Neuronal stem cell (in vitro differentiated cells): ENCODE results near the gene LCN9.
A peak's percentile ranks its signal among the peaks of the same experiment; 100 is the strongest.
"Not testable (repeated sequence)": the region's sequence is repeated elsewhere in the genome, so short reads cannot be mapped to it uniquely, and the experiment has no call there.

Experiments
- DNase-seq: peaks from one replicate; pipeline ENCODE4 v3.0.0-alpha.2; 2013; ENCODE audit warnings: low spot score
- H2AFZ ChIP-seq: one replicate; pipeline ENCODE4 v1.6.1; 2013; ENCODE audit warnings: mild to moderate bottlenecking, low read length, inconsistent platforms
- H2AK5ac ChIP-seq: 2 replicates; pipeline ENCODE4 v1.6.1; 2013; ENCODE audit warnings: low read depth, mild to moderate bottlenecking, inconsistent platforms, low read length, moderate library complexity, mixed read lengths
- H2BK120ac ChIP-seq: 2 replicates; pipeline ENCODE4 v1.6.1; 2013; ENCODE audit warnings: low read depth, mild to moderate bottlenecking, inconsistent platforms, low read length, moderate library complexity, mixed read lengths
- H2BK12ac ChIP-seq: one replicate; pipeline ENCODE4 v1.6.1; 2013; ENCODE audit warnings: low read length, inconsistent platforms
- H2BK15ac ChIP-seq: 2 replicates; pipeline ENCODE4 v1.6.1; 2013; ENCODE audit warnings: mild to moderate bottlenecking, low read length, inconsistent platforms, mixed read lengths
- H2BK5ac ChIP-seq: one replicate; pipeline ENCODE4 v1.6.1; 2013; ENCODE audit warnings: inconsistent platforms, mild to moderate bottlenecking, low read length, moderate library complexity
- H3K14ac ChIP-seq: one replicate; pipeline ENCODE4 v1.6.1; 2013; ENCODE audit warnings: low read length, inconsistent platforms
- H3K18ac ChIP-seq: 2 replicates; pipeline ENCODE4 v1.6.1; 2013; ENCODE audit warnings: low read length, inconsistent platforms
- H3K23ac ChIP-seq: 2 replicates; pipeline ENCODE4 v1.6.1; 2013; ENCODE audit warnings: low read depth, mild to moderate bottlenecking, mixed read lengths, low read length, inconsistent platforms; ENCODE audit not compliant: poor library complexity
- H3K27ac ChIP-seq: replicated peaks from 3 replicates; pipeline ENCODE4 v1.5.1; 2013; ENCODE audit warnings: low read length, inconsistent platforms
- H3K27me3 ChIP-seq, 3 experiments: 2 replicates each; pipeline ENCODE4 v1.6.1; 2013; ENCODE audit warnings: low read length in 3 of 3, mild to moderate bottlenecking in 2 of 3, inconsistent platforms in 1 of 3, low read depth in 1 of 3, mixed read lengths in 1 of 3, moderate library complexity in 1 of 3; ENCODE audit not compliant: control insufficient read depth in 3 of 3, insufficient read depth in 3 of 3
- H3K36me3 ChIP-seq, 2 donors: replicated peaks in 1 of 2; 2 replicates each; pipeline ENCODE4 v1.6.1; 2013; ENCODE audit warnings: low read length in 2 of 2; ENCODE audit not compliant: control insufficient read depth in 2 of 2, insufficient read depth in 2 of 2
- H3K4ac ChIP-seq: 2 replicates; pipeline ENCODE4 v1.6.1; 2013; ENCODE audit warnings: inconsistent platforms, mild to moderate bottlenecking, low read length, moderate library complexity
- H3K4me1 ChIP-seq, 2 donors: 1 replicate in 1 of 2; 2 replicates in 1 of 2; pipeline ENCODE4 v1.6.1; 2013; ENCODE audit warnings: low read length in 2 of 2, low read depth in 1 of 2; ENCODE audit not compliant: control insufficient read depth in 2 of 2, insufficient read depth in 1 of 2
- H3K4me2 ChIP-seq: one replicate; pipeline ENCODE4 v1.6.1; 2013; ENCODE audit warnings: mild to moderate bottlenecking, low read length, inconsistent platforms; ENCODE audit not compliant: insufficient read depth, poor library complexity, severe bottlenecking
- H3K4me3 ChIP-seq, 2 donors: 2 replicates each; pipeline ENCODE4 v1.5.1; 2013; ENCODE audit warnings: low read length in 2 of 2, mild to moderate bottlenecking in 2 of 2, inconsistent platforms in 1 of 2, moderate library complexity in 1 of 2
- H3K79me1 ChIP-seq: one replicate; pipeline ENCODE4 v1.6.1; 2013; ENCODE audit warnings: low read depth, mild to moderate bottlenecking, inconsistent platforms, low read length, moderate library complexity
- H3K9ac ChIP-seq: one replicate; pipeline ENCODE4 v1.6.1; 2013; ENCODE audit warnings: mild to moderate bottlenecking, low read depth, low read length, inconsistent platforms; ENCODE audit not compliant: poor library complexity
- H3K9me3 ChIP-seq, 2 donors: replicated peaks in 1 of 2; 2 replicates each; pipeline versions ENCODE3 to v1.6.1; 2013; ENCODE audit warnings: low read length in 2 of 2, mild to moderate bottlenecking in 2 of 2, inconsistent platforms in 1 of 2, low read depth in 1 of 2, mixed read lengths in 1 of 2, moderate library complexity in 1 of 2; ENCODE audit not compliant: control insufficient read depth in 2 of 2, insufficient read depth in 1 of 2
- H4K8ac ChIP-seq: one replicate; pipeline ENCODE4 v1.6.1; 2013; ENCODE audit warnings: low read depth, mild to moderate bottlenecking, inconsistent platforms, low read length, moderate library complexity
- H4K91ac ChIP-seq: one replicate; pipeline ENCODE4 v1.6.1; 2013; ENCODE audit warnings: low read length, low read depth, mild to moderate bottlenecking, inconsistent platforms; ENCODE audit not compliant: poor library complexity
- WGBS, 2 donors: extraction: QIAGEN DNeasy Blood & Tissue Kit; methylation state at CpG; one replicate each; pipeline ENCODE4 v1.1.7; 2013; ENCODE audit warnings: missing lambda C conversion rate in 2 of 2, mixed read lengths in 1 of 2; ENCODE audit not compliant: insufficient read length in 2 of 2, insufficient replicate concordance in 1 of 2; ENCODE audit errors: extremely low coverage in 2 of 2; 5-methylcytosine and 5-hydroxymethylcytosine counted together

Gene LCN9

GRCh38 chr9:135667463-135668001, 4.4 kb downstream of the LCN9 start:
- Histone ChIP-seq H3K79me1 (peaks cover 5% of the 10 kb centered on the region), H3K4ac (no peak overlapping the region)
- DNase-seq: no peak

GRCh38 chr9:135669018-135669417, 5.9 kb downstream of the LCN9 start:
- H2BK15ac ChIP-seq, H4K8ac ChIP-seq, H4K91ac ChIP-seq, H3K79me1 ChIP-seq, H3K14ac ChIP-seq, H3K4me1 ChIP-seq, H2BK120ac ChIP-seq, H3K9ac ChIP-seq, H3K4me3 ChIP-seq, H3K27ac ChIP-seq, H3K23ac ChIP-seq, H3K9me3 ChIP-seq, DNase-seq, H3K27me3 ChIP-seq, H3K18ac ChIP-seq, H3K4me2 ChIP-seq, H2AK5ac ChIP-seq, H2AFZ ChIP-seq, H2BK12ac ChIP-seq, H2BK5ac ChIP-seq, H3K36me3 ChIP-seq, H3K4ac ChIP-seq: not testable (repeated sequence)
- no CpG with 5 or more reads among the region's 5 CpGs for WGBS, 2 donors

More at GRCh38 chr9:135667463-135668001, 4.4 kb downstream of the LCN9 start:
- Histone ChIP-seq H3K36me3 (no peaks in the 10 kb centered on the region), H2BK12ac (no peak overlapping the region), H3K4me2 (no peak overlapping the region), H2BK15ac (peak overlapping the region; percentile 67), H3K27me3 (peaks cover 0 to 4% (median 0%) of the 10 kb centered on the region in 3 experiments), H2BK5ac (no peak overlapping the region), H3K14ac (peak overlapping the region; percentile 56), H4K8ac (no peak overlapping the region), H3K27ac (no peak overlapping the region), H2AFZ (no peak overlapping the region), H3K23ac (no peak overlapping the region), H3K9me3 (peaks cover 0 to 4% of the 10 kb centered on the region in 2 donors), H3K4me1 (peaks cover 4 to 14% of the 10 kb centered on the region in 2 donors), H3K18ac (peak overlapping the region; percentile 64), H4K91ac (no peak overlapping the region), H3K9ac (no peak overlapping the region), H3K4me3 (no peak overlapping the region), H2AK5ac (peak overlapping the region; percentile 96), H2BK120ac (no peak overlapping the region)
- WGBS, 2 donors: no CpG with 5 or more reads among the region's 9 CpGs

GRCh38 chr9:135669616-135670285, 6.6 kb downstream of the LCN9 start:
- no peak for DNase-seq

More at GRCh38 chr9:135669616-135670285, 6.6 kb downstream of the LCN9 start:
- no peaks in the 10 kb centered on the region for H3K36me3 ChIP-seq
- no peak overlapping the region for H2BK5ac ChIP-seq
- WGBS, 2 donors: no CpG with 5 or more reads among the region's 9 CpGs
- H2BK12ac ChIP-seq: peak overlapping the region; percentile 63
- H3K79me1 ChIP-seq: peaks cover 2% of the 10 kb centered on the region
- no peak overlapping the region for H3K4ac ChIP-seq
- H3K9me3 ChIP-seq: peaks cover 0 to 4% of the 10 kb centered on the region in 2 donors
- peaks cover 0 to 4% (median 0%) of the 10 kb centered on the region in 3 experiments for H3K27me3 ChIP-seq
- no peak overlapping the region for H3K27ac ChIP-seq
- H2AFZ ChIP-seq: no peak overlapping the region
- no peak overlapping the region for H4K91ac ChIP-seq
- peak overlapping the region; percentile 91 for H3K23ac ChIP-seq
- no peak overlapping the region for H3K4me3 ChIP-seq
- peak overlapping the region; percentile 68 for H2AK5ac ChIP-seq
- H3K14ac ChIP-seq: no peak overlapping the region
- no peak overlapping the region for H2BK120ac ChIP-seq
- H3K18ac ChIP-seq: peak overlapping the region; percentile 19
- peaks cover 0 to 3% of the 10 kb centered on the region in 2 donors for H3K4me1 ChIP-seq
- H4K8ac ChIP-seq: no peak overlapping the region
- H3K4me2 ChIP-seq: no peak overlapping the region
- H3K9ac ChIP-seq: no peak overlapping the region
- H2BK15ac ChIP-seq: peak overlapping the region; percentile 81
